CD4-positive, alpha-beta memory T cell (primary cell): ENCODE data around the gene PTPRD. TPM values are rescaled to one million over a fixed set of nuclear protein-coding genes. Genes with fewer than 3 reads are reported as not detected.

Experiments
- CTCF ChIA-PET: fragments of 350-600 bp; sonication (Branson Sonifier 250); formaldehyde crosslinking; loops from one replicate; lab custom pipeline; 2021; ENCODE audit warnings: inconsistent platforms; ENCODE audit not compliant: partially characterized antibody; lab: Charles Lee
- POLR2A ChIA-PET: fragments of 350-600 bp; sonication (Branson Sonifier 250); formaldehyde crosslinking; loops from one replicate; lab custom pipeline; 2021; ENCODE audit not compliant: partially characterized antibody; lab: Charles Lee
- DNase-seq, 5 donors: peaks; one replicate each; pipeline versions ENCODE4 v3.0.0 to v3.0.0-alpha.2; 2020 to 2022; ENCODE audit warnings: mixed read lengths in 1 of 5
- H3K27ac ChIP-seq: one replicate; pipeline ENCODE4 v1.7.0; 2013; ENCODE audit warnings: low read depth, low read length
- H3K27me3 ChIP-seq: 2 replicates; pipeline ENCODE4 v1.7.0; 2013; ENCODE audit warnings: mild to moderate bottlenecking, low read length, moderate library complexity; ENCODE audit not compliant: insufficient read depth
- H3K36me3 ChIP-seq: 2 replicates; pipeline ENCODE4 v1.7.0; 2013; ENCODE audit warnings: mild to moderate bottlenecking, low read length, moderate library complexity; ENCODE audit not compliant: insufficient read depth
- H3K4me1 ChIP-seq: 2 replicates; pipeline ENCODE4 v1.7.0; 2013; ENCODE audit warnings: mild to moderate bottlenecking, low read length, moderate library complexity; ENCODE audit not compliant: insufficient read depth
- H3K4me3 ChIP-seq, 2 donors: one replicate each; pipeline ENCODE4 v1.7.0; 2013; ENCODE audit warnings: low read length in 2 of 2, mild to moderate bottlenecking in 1 of 2
- H3K9me3 ChIP-seq, 2 donors: one replicate each; pipeline ENCODE4 v1.7.0; 2013; ENCODE audit warnings: low read length in 2 of 2, control low read depth in 1 of 2; ENCODE audit not compliant: control insufficient read depth in 1 of 2
- H3K27ac Mint-ChIP-seq, 7 donors: one replicate each; pipeline ENCODE4 v1.8.0; 2020 to 2021; ENCODE audit warnings: mixed read lengths in 7 of 7, mild to moderate bottlenecking in 6 of 7, inconsistent platforms in 3 of 7, moderate library complexity in 3 of 7
- H3K27me3 Mint-ChIP-seq, 2 donors: one replicate each; pipeline ENCODE4 v1.8.0; 2020 to 2021; ENCODE audit warnings: mixed read lengths in 2 of 2
- H3K36me3 Mint-ChIP-seq, 2 donors: one replicate each; pipeline ENCODE4 v1.8.0; 2020 to 2021; ENCODE audit warnings: mixed read lengths in 2 of 2, inconsistent platforms in 1 of 2, mild to moderate bottlenecking in 1 of 2
- H3K4me1 Mint-ChIP-seq, 4 donors: one replicate each; pipeline ENCODE4 v1.8.0; 2020 to 2021; ENCODE audit warnings: mixed read lengths in 4 of 4, mild to moderate bottlenecking in 1 of 4
- H3K4me3 Mint-ChIP-seq, 8 donors: one replicate each; pipeline ENCODE4 v1.8.0; 2020 to 2021; ENCODE audit warnings: mixed read lengths in 8 of 8, mild to moderate bottlenecking in 7 of 8, moderate library complexity in 6 of 8, inconsistent platforms in 3 of 8
- H3K9me3 Mint-ChIP-seq, 8 donors: one replicate each; pipeline ENCODE4 v1.8.0; 2020 to 2021; ENCODE audit warnings: mixed read lengths in 8 of 8, mild to moderate bottlenecking in 5 of 8, inconsistent platforms in 3 of 8, moderate library complexity in 1 of 8
- intact Hi-C: fragments of 100-400 bp; cut with micrococcal nuclease; formaldehyde crosslinking; loops from one replicate; pipeline ENCODE4 v1.15.1; 2023
- polyA plus RNA-seq, 2 donors: library from polyadenylated mRNA; unstranded; fragments of 300-500 nt; fragmentation: Illumina TruSeq; gene quantifications; one replicate each; pipeline ENCODE4 v1.2.3, GENCODE V29; 2021
- total RNA-seq, 2 experiments: library from RNA; stranded (reverse); gene quantifications; one replicate each; pipeline ENCODE4 v1.2.3, GENCODE V29; 2021

PTPRD gene
- total and polyA plus RNA-seq, 4 experiments from 2014 or later, result not detected

- no peaks in the 10 kb centered on the region for H3K4me1 Mint-ChIP-seq
- Histone ChIP-seq H3K9me3 (no peaks in the 10 kb centered on the region), H3K4me1 (no peaks in the 10 kb centered on the region), H3K27me3 (no peaks in the 10 kb centered on the region), H3K4me3 (no peak overlapping the region), H3K36me3 (no peaks in the 10 kb centered on the region), H3K27ac (no peak overlapping the region)
- peaks cover 0 to 3% of the 10 kb centered on the region in 2 donors for H3K27me3 Mint-ChIP-seq
- no peak overlapping the region for H3K27ac Mint-ChIP-seq
- CTCF ChIA-PET, result no interaction called here
- no peak for DNase-seq
- H3K4me3 Mint-ChIP-seq, result no peak overlapping the region
- intact Hi-C loops, result no loop called here
- no peaks in the 10 kb centered on the region for H3K36me3 Mint-ChIP-seq
- POLR2A ChIA-PET, result no interaction called here
- no peaks in the 10 kb centered on the region for H3K9me3 Mint-ChIP-seq
Observed at GRCh38 chr9:8447601-8448000, 2165.2 kb downstream of the PTPRD start.

GRCh38 chr9:8437876-8438275 is 2174.9 kb downstream of the PTPRD start:
- H3K9me3 ChIP-seq, result no peaks in the 10 kb centered on the region
- no peak overlapping the region for H3K4me3 Mint-ChIP-seq
- H3K4me1 ChIP-seq, result no peaks in the 10 kb centered on the region
- no peak overlapping the region for H3K27ac Mint-ChIP-seq
- no peaks in the 10 kb centered on the region for H3K9me3 Mint-ChIP-seq
- intact Hi-C loops, result no loop called here
- DNase-seq, result no peak
- H3K36me3 ChIP-seq, result no peaks in the 10 kb centered on the region
- ChIA-PET CTCF (no interaction called here), POLR2A (no interaction called here)
- no peaks in the 10 kb centered on the region for H3K4me1 Mint-ChIP-seq
- H3K27me3 ChIP-seq, result no peaks in the 10 kb centered on the region
- no peak overlapping the region for H3K27ac ChIP-seq
- no peaks in the 10 kb centered on the region for H3K27me3 Mint-ChIP-seq
- H3K36me3 Mint-ChIP-seq, result no peaks in the 10 kb centered on the region
- H3K4me3 ChIP-seq, result no peak overlapping the region

- no peaks in the 10 kb centered on the region for H3K4me1 ChIP-seq
- no peaks in the 10 kb centered on the region for H3K36me3 ChIP-seq
- Mint-ChIP-seq H3K4me3 (no peak overlapping the region), H3K36me3 (no peaks in the 10 kb centered on the region), H3K27ac (no peak overlapping the region), H3K27me3 (no peaks in the 10 kb centered on the region), H3K4me1 (no peaks in the 10 kb centered on the region), H3K9me3 (no peaks in the 10 kb centered on the region)
- H3K27ac ChIP-seq, result no peak overlapping the region
- H3K4me3 ChIP-seq, result no peak overlapping the region
- intact Hi-C loops, result no loop called here
- no peaks in the 10 kb centered on the region for H3K9me3 ChIP-seq
- ChIA-PET POLR2A (no interaction called here), CTCF (no interaction called here)
- DNase-seq, result no peak
- H3K27me3 ChIP-seq, result no peaks in the 10 kb centered on the region
Observed at GRCh38 chr9:8437259-8437658, 2175.5 kb downstream of the PTPRD start.

GRCh38 chr9:8436786-8437185 is 2176.0 kb downstream of the PTPRD start:
- Mint-ChIP-seq H3K27me3 (no peaks in the 10 kb centered on the region), H3K27ac (no peak overlapping the region), H3K4me3 (no peak overlapping the region), H3K4me1 (no peaks in the 10 kb centered on the region), H3K36me3 (no peaks in the 10 kb centered on the region), H3K9me3 (no peaks in the 10 kb centered on the region)
- intact Hi-C loops, result no loop called here
- H3K4me1 ChIP-seq, result no peaks in the 10 kb centered on the region
- H3K9me3 ChIP-seq, result no peaks in the 10 kb centered on the region
- no peaks in the 10 kb centered on the region for H3K36me3 ChIP-seq
- ChIA-PET CTCF (no interaction called here), POLR2A (no interaction called here)
- H3K27ac ChIP-seq, result no peak overlapping the region
- DNase-seq, result no peak
- H3K27me3 ChIP-seq, result no peaks in the 10 kb centered on the region
- H3K4me3 ChIP-seq, result no peak overlapping the region

GRCh38 chr9:8434621-8435020 is 2178.2 kb downstream of the PTPRD start:
- Histone ChIP-seq H3K27me3 (no peaks in the 10 kb centered on the region), H3K4me3 (no peak overlapping the region), H3K9me3 (no peaks in the 10 kb centered on the region), H3K27ac (no peak overlapping the region), H3K4me1 (no peaks in the 10 kb centered on the region), H3K36me3 (no peaks in the 10 kb centered on the region)
- no peak for DNase-seq
- Mint-ChIP-seq H3K9me3 (no peaks in the 10 kb centered on the region), H3K36me3 (no peaks in the 10 kb centered on the region), H3K4me3 (no peak overlapping the region), H3K4me1 (peaks cover 8 to 13% (median 10%) of the 10 kb centered on the region in 4 donors), H3K27ac (no peak overlapping the region), H3K27me3 (peaks cover 0 to 1% of the 10 kb centered on the region in 2 donors)
- intact Hi-C loops, result no loop called here
- ChIA-PET CTCF (no interaction called here), POLR2A (no interaction called here)

GRCh38 chr9:8432224-8432623 is 2180.6 kb downstream of the PTPRD start:
- intact Hi-C loops, result no loop called here
- no peak for DNase-seq
- peaks cover 0 to 1% of the 10 kb centered on the region in 2 donors for H3K27me3 Mint-ChIP-seq
- no peaks in the 10 kb centered on the region for H3K27me3 ChIP-seq
- no peaks in the 10 kb centered on the region for H3K36me3 Mint-ChIP-seq
- no peak overlapping the region for H3K4me3 Mint-ChIP-seq
- no peak overlapping the region for H3K27ac ChIP-seq
- H3K4me1 Mint-ChIP-seq, result peaks cover 21 to 31% (median 25%) of the 10 kb centered on the region in 4 donors
- peaks cover 0 to 2% (median 0%) of the 10 kb centered on the region in 8 donors for H3K9me3 Mint-ChIP-seq
- H3K27ac Mint-ChIP-seq, result no peak overlapping the region
- no peaks in the 10 kb centered on the region for H3K9me3 ChIP-seq
- CTCF ChIA-PET, result no interaction called here
- H3K4me3 ChIP-seq, result no peak overlapping the region
- POLR2A ChIA-PET, result no interaction called here
- peaks cover 6% of the 10 kb centered on the region for H3K4me1 ChIP-seq
- no peaks in the 10 kb centered on the region for H3K36me3 ChIP-seq

- Histone ChIP-seq H3K4me1 (peaks cover 6% of the 10 kb centered on the region), H3K4me3 (no peak overlapping the region), H3K36me3 (no peaks in the 10 kb centered on the region), H3K27me3 (no peaks in the 10 kb centered on the region), H3K27ac (no peak overlapping the region), H3K9me3 (no peaks in the 10 kb centered on the region)
- peaks cover 0 to 2% (median 0%) of the 10 kb centered on the region in 8 donors for H3K9me3 Mint-ChIP-seq
- H3K36me3 Mint-ChIP-seq, result no peaks in the 10 kb centered on the region
- ChIA-PET POLR2A (no interaction called here), CTCF (interaction anchor here (0.6 kb wide), 1 partner anchor 164 kb away, joined by 5 read pairs; no protein-coding TSS in a partner anchor)
- DNase-seq, result no peak
- peaks cover 21 to 31% (median 25%) of the 10 kb centered on the region in 4 donors for H3K4me1 Mint-ChIP-seq
- H3K4me3 Mint-ChIP-seq, result no peak overlapping the region
- H3K27me3 Mint-ChIP-seq, result peaks cover 0 to 1% of the 10 kb centered on the region in 2 donors
- H3K27ac Mint-ChIP-seq, result no peak overlapping the region
- intact Hi-C loops, result no loop called here
Observed at GRCh38 chr9:8431505-8431904, 2181.3 kb downstream of the PTPRD start.

- no peaks in the 10 kb centered on the region for H3K9me3 ChIP-seq
- Mint-ChIP-seq H3K9me3 (peaks cover 0 to 2% (median 0%) of the 10 kb centered on the region in 8 donors), H3K27ac (peak overlapping the region in 4 of 7 donors; percentile 2 to 60 (median 24)), H3K4me1 (peaks cover 21 to 31% (median 25%) of the 10 kb centered on the region in 4 donors), H3K27me3 (peaks cover 0 to 1% of the 10 kb centered on the region in 2 donors), H3K36me3 (no peaks in the 10 kb centered on the region), H3K4me3 (peak overlapping the region in 4 of 8 donors; percentile 2 to 57 (median 10))
- no peak overlapping the region for H3K27ac ChIP-seq
- ChIA-PET CTCF (no interaction called here), POLR2A (no interaction called here)
- intact Hi-C loops, result no loop called here
- peaks cover 3% of the 10 kb centered on the region for H3K27me3 ChIP-seq
- no peak overlapping the region for H3K4me3 ChIP-seq
- no peak for DNase-seq
- H3K4me1 ChIP-seq, result peaks cover 6% of the 10 kb centered on the region
- H3K36me3 ChIP-seq, result no peaks in the 10 kb centered on the region
Observed at GRCh38 chr9:8430945-8431344, 2181.9 kb downstream of the PTPRD start.
